CD14-positive monocyte (primary cell): ENCODE measurements around the gene CEMP1. TPM values are rescaled to one million over a fixed set of nuclear protein-coding genes. Genes with fewer than 3 reads are reported as not detected.

ENCODE experiments used
- DNase-seq, 3 donors: peaks; one replicate each; pipeline ENCODE4 v3.0.0-alpha.2; 2011 to 2022
- H2AFZ ChIP-seq: 2 replicates; pipeline ENCODE4 v1.6.0; 2012; ENCODE audit warnings: mild to moderate bottlenecking, low read depth, low read length, inconsistent platforms; ENCODE audit not compliant: insufficient read depth, poor library complexity, severe bottlenecking
- H3K27ac ChIP-seq, 2 donors: 1 replicate in 1 of 2; 2 replicates in 1 of 2; pipeline ENCODE4 v1.5.1; 2012 to 2013; ENCODE audit warnings: low read length in 2 of 2, control low read depth in 1 of 2, inconsistent platforms in 1 of 2, low read depth in 1 of 2, mild to moderate bottlenecking in 1 of 2
- H3K27me3 ChIP-seq, 2 donors: one replicate each; pipeline versions ENCODE4 v1.6.0 to v1.6.1; 2011 to 2013; ENCODE audit warnings: low read length in 2 of 2; ENCODE audit not compliant: control insufficient read depth in 2 of 2, insufficient read depth in 2 of 2
- H3K36me3 ChIP-seq, 2 donors: replicated peaks in 1 of 2; 1 replicate in 1 of 2; 2 replicates in 1 of 2; pipeline versions ENCODE4 v1.5.1 to v1.6.1; 2012 to 2013; ENCODE audit warnings: low read length in 2 of 2, control low read depth in 1 of 2, inconsistent platforms in 1 of 2, mild to moderate bottlenecking in 1 of 2; ENCODE audit not compliant: insufficient read depth in 2 of 2, control insufficient read depth in 1 of 2
- H3K4me1 ChIP-seq, 2 donors: 1 replicate in 1 of 2; 2 replicates in 1 of 2; pipeline versions ENCODE4 v1.5.1 to v1.6.1; 2012 to 2013; ENCODE audit warnings: low read length in 2 of 2, control low read depth in 1 of 2, inconsistent platforms in 1 of 2, mild to moderate bottlenecking in 1 of 2, moderate library complexity in 1 of 2; ENCODE audit not compliant: insufficient read depth in 2 of 2, control insufficient read depth in 1 of 2
- H3K4me2 ChIP-seq: replicated peaks from 2 replicates; pipeline ENCODE3; 2012; ENCODE audit warnings: low read length, moderate library complexity, mild to moderate bottlenecking; ENCODE audit not compliant: poor library complexity, severe bottlenecking; ENCODE audit errors: extremely low read depth
- H3K4me3 ChIP-seq, 3 experiments: fragments of 200-600 bp in 1 of 3; sonication (generic) in 1 of 3; replicated peaks in 1 of 3; 1 replicate in 2 of 3; 2 replicates in 1 of 3; pipeline ENCODE4 v1.5.1; 2011 to 2013; ENCODE audit warnings: low read length in 3 of 3, mild to moderate bottlenecking in 3 of 3, control low read depth in 2 of 3, low read depth in 2 of 3, inconsistent platforms in 1 of 3, moderate library complexity in 1 of 3
- H3K79me2 ChIP-seq: 2 replicates; pipeline ENCODE4 v1.6.0; 2012; ENCODE audit warnings: mild to moderate bottlenecking, control low read depth, inconsistent platforms, low read length, moderate library complexity; ENCODE audit not compliant: insufficient read depth
- H3K9ac ChIP-seq: 2 replicates; pipeline ENCODE4 v1.6.0; 2017; ENCODE audit warnings: low read length, mild to moderate bottlenecking; ENCODE audit not compliant: insufficient read depth, poor library complexity, severe bottlenecking
- H3K9me3 ChIP-seq, 2 donors: replicated peaks in 1 of 2; 1 replicate in 1 of 2; 2 replicates in 1 of 2; pipeline versions ENCODE4 v1.5.1 to v1.6.1; 2012 to 2013; ENCODE audit warnings: low read length in 2 of 2, control low read depth in 1 of 2; ENCODE audit not compliant: control insufficient read depth in 1 of 2, insufficient read depth in 1 of 2
- H4K20me1 ChIP-seq: 2 replicates; pipeline ENCODE4 v1.6.0; 2012; ENCODE audit warnings: mild to moderate bottlenecking, low read length, control low read depth, moderate library complexity; ENCODE audit not compliant: insufficient read depth
- H3K27ac Mint-ChIP-seq, 7 donors: one replicate each; pipeline ENCODE4 v1.8.0; 2020; ENCODE audit warnings: mild to moderate bottlenecking in 7 of 7, mixed read lengths in 7 of 7, moderate library complexity in 6 of 7, inconsistent platforms in 2 of 7
- H3K27me3 Mint-ChIP-seq, 3 donors: one replicate each; pipeline ENCODE4 v1.8.0; 2021 to 2022; ENCODE audit warnings: low read depth in 3 of 3, mild to moderate bottlenecking in 3 of 3, mixed read lengths in 3 of 3, moderate library complexity in 3 of 3, inconsistent platforms in 1 of 3
- H3K36me3 Mint-ChIP-seq, 2 donors: one replicate each; pipeline ENCODE4 v1.8.0; 2020; ENCODE audit warnings: mixed read lengths in 2 of 2, inconsistent platforms in 1 of 2, mild to moderate bottlenecking in 1 of 2
- H3K4me1 Mint-ChIP-seq: one replicate; pipeline ENCODE4 v1.8.0; 2020; ENCODE audit warnings: mild to moderate bottlenecking, mixed read lengths
- H3K4me3 Mint-ChIP-seq, 2 donors: one replicate each; pipeline ENCODE4 v1.8.0; 2020; ENCODE audit warnings: mild to moderate bottlenecking in 2 of 2, mixed read lengths in 2 of 2, moderate library complexity in 1 of 2
- H3K9me3 Mint-ChIP-seq, 7 donors: one replicate each; pipeline ENCODE4 v1.8.0; 2020 to 2022; ENCODE audit warnings: mixed read lengths in 7 of 7, mild to moderate bottlenecking in 6 of 7, moderate library complexity in 6 of 7, inconsistent platforms in 2 of 7
- CTCF ChIP-seq: fragments of 200-600 bp; IDR thresholded peaks from one replicate; pipeline ENCODE4 v1.8.0; 2022; ENCODE audit warnings: antibody characterized with exemption, mild to moderate bottlenecking
- WGBS: methylation state at CpG from one replicate; pipeline ENCODE4 v1.1.5; 2013; ENCODE audit warnings: missing lambda C conversion rate; ENCODE audit not compliant: insufficient coverage; 5-methylcytosine and 5-hydroxymethylcytosine counted together
- intact Hi-C, 2 donors: fragments of 100-400 bp; cut with micrococcal nuclease; formaldehyde crosslinking; loops; one replicate each; pipeline versions ENCODE4 v1.15.0 to v1.15.1; 2023
- polyA plus RNA-seq, 3 donors: library from polyadenylated mRNA; depleted of rRNA in 1 of 3; unstranded in 2 of 3; stranded (reverse) in 1 of 3; fragments of 300-500 nt in 2 of 3; fragments of >200 nt in 1 of 3; fragmentation: Illumina TruSeq in 2 of 3; gene quantifications; 1 replicate in 2 of 3; 2 replicates in 1 of 3; pipeline ENCODE4 v1.2.3, GENCODE V29; 2012 to 2021

The CEMP1 gene
- polyA plus RNA-seq, 3 donors = 0.12 to 0.56 TPM; not detected in 1

- no peak overlapping the region for H3K4me2 ChIP-seq
- WGBS = 98% methylated on average over 62 of the region's 62 CpGs
- no peaks in the 10 kb centered on the region for H3K9me3 ChIP-seq
- H3K4me3 ChIP-seq = no peak overlapping the region
- intact Hi-C loops = no loop called here
- peaks cover 5% of the 10 kb centered on the region for H4K20me1 ChIP-seq
- Mint-ChIP-seq H3K9me3 (peaks cover 0 to 5% (median 2%) of the 10 kb centered on the region in 7 donors), H3K4me1 (peaks cover 8% of the 10 kb centered on the region), H3K27ac (no peak overlapping the region), H3K36me3 (peaks cover 23 to 45% of the 10 kb centered on the region in 2 donors), H3K27me3 (no peaks in the 10 kb centered on the region), H3K4me3 (no peak overlapping the region)
- H3K4me1 ChIP-seq = peaks cover 10 to 13% of the 10 kb centered on the region in 2 donors
- H3K27ac ChIP-seq = no peak overlapping the region
- peaks cover 23 to 34% of the 10 kb centered on the region in 2 donors for H3K36me3 ChIP-seq
- no peak for TF ChIP-seq CTCF
- DNase-seq = no peak
- H3K27me3 ChIP-seq = no peaks in the 10 kb centered on the region
- H3K9ac ChIP-seq = no peak overlapping the region
- no peak overlapping the region for H2AFZ ChIP-seq
- peaks cover 7% of the 10 kb centered on the region for H3K79me2 ChIP-seq
Observed at GRCh38 chr16:2496223-2497115, 34.7 kb downstream of the CEMP1 start.

- H2AFZ ChIP-seq = no peak overlapping the region
- Mint-ChIP-seq H3K4me3 (no peak overlapping the region), H3K9me3 (peaks cover 0 to 5% (median 2%) of the 10 kb centered on the region in 7 donors), H3K27ac (no peak overlapping the region), H3K4me1 (peaks cover 4% of the 10 kb centered on the region), H3K27me3 (no peaks in the 10 kb centered on the region), H3K36me3 (peaks cover 29 to 44% of the 10 kb centered on the region in 2 donors)
- H3K79me2 ChIP-seq = peaks cover 17% of the 10 kb centered on the region
- intact Hi-C loops = no loop called here
- H3K4me1 ChIP-seq = peaks cover 5 to 7% of the 10 kb centered on the region in 2 donors
- TF ChIP-seq CTCF = no peak
- H3K36me3 ChIP-seq = peaks cover 23 to 41% of the 10 kb centered on the region in 2 donors
- H3K9ac ChIP-seq = no peak overlapping the region
- 96% methylated on average over 5 of the region's 5 CpGs for WGBS
- H3K27me3 ChIP-seq = no peaks in the 10 kb centered on the region
- no peak for DNase-seq
- H3K4me3 ChIP-seq = no peak overlapping the region
- no peaks in the 10 kb centered on the region for H4K20me1 ChIP-seq
- H3K27ac ChIP-seq = no peak overlapping the region
- H3K4me2 ChIP-seq = no peak overlapping the region
- H3K9me3 ChIP-seq = no peaks in the 10 kb centered on the region
Observed at GRCh38 chr16:2495041-2495440, 36.2 kb downstream of the CEMP1 start.
